Kidney tubule cell (primary cell): ENCODE measurements around the gene ADGRD2.

ENCODE experiments used
- DNase-seq: peaks from one replicate; pipeline ENCODE4 v3.0.0-alpha.2; 2018; ENCODE audit warnings: low spot score

ADGRD2 gene

GRCh38 chr9:124498040-124498439 lies 47.8 kb downstream of the ADGRD2 start:
- no peak for DNase-seq

- no peak for DNase-seq
Measured at GRCh38 chr9:124498499-124499146, 48.4 kb downstream of the ADGRD2 start.

- DNase-seq, result no peak
Measured at GRCh38 chr9:124499216-124499615, 49.0 kb downstream of the ADGRD2 start.

- DNase-seq, result no peak
Measured at GRCh38 chr9:124500028-124500795, 50.0 kb downstream of the ADGRD2 start.

- DNase-seq, result no peak
Measured at GRCh38 chr9:124500796-124501611, 50.8 kb downstream of the ADGRD2 start.

GRCh38 chr9:124501771-124502320 lies 51.6 kb downstream of the ADGRD2 start:
- no peak for DNase-seq

GRCh38 chr9:124502711-124503702 lies 52.8 kb downstream of the ADGRD2 start:
- no peak for DNase-seq

- DNase-seq, result no peak
Measured at GRCh38 chr9:124503713-124504529, 53.7 kb downstream of the ADGRD2 start.

GRCh38 chr9:124504530-124505005 lies 54.3 kb downstream of the ADGRD2 start:
- no peak for DNase-seq

- no peak for DNase-seq
Measured at GRCh38 chr9:124505006-124505900, 55.0 kb downstream of the ADGRD2 start.

- no peak for DNase-seq
Measured at GRCh38 chr9:124505901-124506346, 55.7 kb downstream of the ADGRD2 start.

GRCh38 chr9:124506433-124506832 lies 56.2 kb downstream of the ADGRD2 start:
- DNase-seq, result no peak

GRCh38 chr9:124506931-124507879 lies 57.0 kb downstream of the ADGRD2 start, which contains the start of gene NR5A1:
NR5A1 (minus strand) TSS chr9:124507399; CDS start chr9:124503395, 4,004 bp downstream.
- DNase-seq, result no peak

GRCh38 chr9:124507880-124508423 lies 57.7 kb downstream of the ADGRD2 start:
- no peak for DNase-seq

GRCh38 chr9:124510650-124511425 lies 60.6 kb downstream of the ADGRD2 start:
- peak; percentile 9 for DNase-seq

GRCh38 chr9:124511426-124511840 lies 61.2 kb downstream of the ADGRD2 start:
- DNase-seq, result peak; percentile 15
